GM08714 (cell line): ENCODE measurements around the gene CSKMT.
"Not testable (repeated sequence)": the region's sequence is repeated elsewhere in the genome, so short reads cannot be mapped to it uniquely, and the experiment has no call there.

ENCODE experiments used
- H3K4me3 ChIP-seq: fragments of 200-500 bp; sonication (Bioruptor generic); 2 replicates; pipeline ENCODE4 v1.5.1; 2014; ENCODE audit warnings: mild to moderate bottlenecking, low read length, inconsistent platforms
- ZNF274 ChIP-seq: IDR thresholded peaks from 2 replicates; pipeline ENCODE4 v1.6.1; 2012; ENCODE audit warnings: mild to moderate bottlenecking, low read depth, low read length

Gene CSKMT

GRCh38 chr11:62671236-62671607 lies 6.1 kb downstream of the CSKMT start:
- H3K4me3 ChIP-seq: peak overlapping the region; percentile 80
- no peak for TF ChIP-seq ZNF274

DNA sequence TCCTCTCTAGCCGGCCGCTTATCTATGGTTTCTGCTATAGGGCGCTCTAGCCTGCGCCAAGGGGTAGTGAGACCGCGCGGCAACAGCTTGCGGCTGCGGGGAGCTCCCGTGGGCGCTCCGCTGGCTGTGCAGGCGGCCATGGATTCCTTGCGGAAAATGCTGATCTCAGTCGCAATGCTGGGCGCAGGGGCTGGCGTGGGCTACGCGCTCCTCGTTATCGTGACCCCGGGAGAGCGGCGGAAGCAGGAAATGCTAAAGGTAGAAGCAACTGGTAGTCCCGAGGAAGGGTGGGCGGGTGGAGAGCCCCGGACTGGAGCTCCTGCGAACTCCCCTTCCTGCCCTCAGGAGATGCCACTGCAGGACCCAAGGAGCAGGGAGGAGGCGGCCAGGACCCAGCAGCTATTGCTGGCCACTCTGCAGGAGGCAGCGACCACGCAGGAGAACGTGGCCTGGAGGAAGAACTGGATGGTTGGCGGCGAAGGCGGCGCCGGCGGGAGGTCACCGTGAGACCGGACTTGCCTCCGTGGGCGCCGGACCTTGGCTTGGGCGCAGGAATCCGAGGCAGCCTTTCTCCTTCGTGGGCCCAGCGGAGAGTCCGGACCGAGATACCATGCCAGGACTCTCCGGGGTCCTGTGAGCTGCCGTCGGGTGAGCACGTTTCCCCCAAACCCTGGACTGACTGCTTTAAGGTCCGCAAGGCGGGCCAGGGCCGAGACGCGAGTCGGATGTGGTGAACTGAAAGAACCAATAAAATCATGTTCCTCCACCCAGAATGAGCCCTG lies 6.7 kb downstream of the CSKMT start, which contains the start of the genes LBHD1 and UQCC3:
TSS of gene LBHD1 (minus strand) at position 660 of the 782 bp plus-strand sequence. CDS start 2,236 bp downstream, outside the sequence.
TSS of gene UQCC3 (plus strand) at position 66 of the 782 bp plus-strand sequence. CDS start at position 139, 73 bp downstream.
- no peak for TF ChIP-seq ZNF274
- H3K4me3 ChIP-seq: peak within 1 kb of the TSS; percentile 80

DNA sequence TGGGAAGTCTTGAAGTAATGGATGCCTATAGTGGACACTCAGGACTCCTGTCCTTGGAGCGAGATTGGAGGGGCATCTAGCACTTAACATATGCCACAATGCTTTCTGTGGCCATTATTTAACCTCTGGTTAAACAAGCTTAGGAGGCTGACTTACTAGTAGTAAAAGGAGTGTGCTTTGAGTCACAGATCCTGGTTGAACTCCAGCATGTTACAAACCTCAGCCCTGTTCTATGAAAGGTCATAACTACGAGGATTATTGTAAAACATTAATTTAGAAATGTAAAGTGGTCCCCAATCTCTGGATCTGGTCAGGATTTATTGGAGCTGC lies 8.0 kb downstream of the CSKMT start:
- TF ChIP-seq ZNF274: no peak
- no peak overlapping the region; the same call in 1 of the 2 replicates for H3K4me3 ChIP-seq

DNA sequence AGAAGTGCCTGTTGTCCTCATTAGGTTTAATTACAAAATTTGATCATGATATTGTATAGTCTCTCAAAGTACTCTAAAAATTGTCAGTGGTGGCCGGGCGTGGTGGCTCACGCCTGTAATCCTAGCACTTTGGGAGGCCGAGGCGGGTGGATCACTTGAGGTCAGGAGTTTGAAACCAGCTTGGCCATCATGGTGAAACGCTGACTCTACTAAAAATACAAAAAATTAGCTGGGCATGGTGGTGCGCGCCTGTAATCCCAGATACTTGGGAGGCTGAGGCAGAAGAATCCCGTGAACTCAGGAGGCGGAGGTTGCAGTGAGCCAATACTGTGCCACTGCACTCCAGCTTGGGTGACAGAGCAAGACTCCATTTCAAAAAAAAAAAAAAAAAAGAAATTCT lies 10.3 kb downstream of the CSKMT start:
- H3K4me3 ChIP-seq: not testable (repeated sequence)

- no peak overlapping the region for H3K4me3 ChIP-seq
- no peak for TF ChIP-seq ZNF274
Observed at GRCh38 chr11:62676698-62677097, 11.6 kb downstream of the CSKMT start.

DNA sequence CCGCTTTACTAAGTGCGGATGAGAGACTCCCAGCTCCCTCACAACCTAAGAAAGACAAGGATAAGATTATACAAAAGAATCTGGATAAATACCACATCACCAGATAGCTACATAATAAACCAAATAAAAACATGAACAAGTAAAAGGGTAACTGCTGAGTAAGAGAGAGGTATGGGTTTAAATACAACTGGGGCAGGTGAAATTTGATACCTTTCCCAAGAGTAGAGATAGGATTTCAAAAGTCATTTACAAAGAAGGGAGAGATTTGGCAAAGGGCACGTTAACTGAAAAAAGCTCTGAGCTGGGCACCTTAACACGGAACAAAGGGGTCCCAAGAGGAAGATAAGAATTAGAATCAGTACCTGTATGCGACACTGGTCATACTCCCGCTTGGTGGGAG lies 12.0 kb downstream of the CSKMT start:
- H3K4me3 ChIP-seq: no peak overlapping the region
- no peak for TF ChIP-seq ZNF274

GRCh38 chr11:62677714-62678113 lies 12.6 kb downstream of the CSKMT start:
- TF ChIP-seq ZNF274: no peak
- H3K4me3 ChIP-seq: peak overlapping the region; percentile 91; the same call in 1 of the 2 replicates

DNA sequence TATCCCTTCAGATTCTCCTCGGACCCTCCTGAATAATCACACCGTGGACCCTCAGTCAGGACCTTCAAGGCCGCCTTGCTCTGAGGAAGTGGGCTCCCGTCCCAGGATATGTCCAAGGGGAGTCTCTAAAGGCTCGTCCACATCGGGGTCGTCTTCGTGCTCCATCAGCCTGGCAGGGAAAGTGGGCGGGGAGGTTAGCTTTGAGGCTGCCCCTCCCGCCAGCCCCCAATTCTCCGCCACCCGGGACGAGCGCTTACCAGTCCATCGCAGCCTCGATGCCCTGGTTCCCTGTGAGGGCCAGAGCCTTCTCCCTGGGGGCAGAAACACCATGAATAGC lies 13.3 kb downstream of the CSKMT start:
- peak overlapping the region; percentile 91 for H3K4me3 ChIP-seq
- no peak for TF ChIP-seq ZNF274

DNA sequence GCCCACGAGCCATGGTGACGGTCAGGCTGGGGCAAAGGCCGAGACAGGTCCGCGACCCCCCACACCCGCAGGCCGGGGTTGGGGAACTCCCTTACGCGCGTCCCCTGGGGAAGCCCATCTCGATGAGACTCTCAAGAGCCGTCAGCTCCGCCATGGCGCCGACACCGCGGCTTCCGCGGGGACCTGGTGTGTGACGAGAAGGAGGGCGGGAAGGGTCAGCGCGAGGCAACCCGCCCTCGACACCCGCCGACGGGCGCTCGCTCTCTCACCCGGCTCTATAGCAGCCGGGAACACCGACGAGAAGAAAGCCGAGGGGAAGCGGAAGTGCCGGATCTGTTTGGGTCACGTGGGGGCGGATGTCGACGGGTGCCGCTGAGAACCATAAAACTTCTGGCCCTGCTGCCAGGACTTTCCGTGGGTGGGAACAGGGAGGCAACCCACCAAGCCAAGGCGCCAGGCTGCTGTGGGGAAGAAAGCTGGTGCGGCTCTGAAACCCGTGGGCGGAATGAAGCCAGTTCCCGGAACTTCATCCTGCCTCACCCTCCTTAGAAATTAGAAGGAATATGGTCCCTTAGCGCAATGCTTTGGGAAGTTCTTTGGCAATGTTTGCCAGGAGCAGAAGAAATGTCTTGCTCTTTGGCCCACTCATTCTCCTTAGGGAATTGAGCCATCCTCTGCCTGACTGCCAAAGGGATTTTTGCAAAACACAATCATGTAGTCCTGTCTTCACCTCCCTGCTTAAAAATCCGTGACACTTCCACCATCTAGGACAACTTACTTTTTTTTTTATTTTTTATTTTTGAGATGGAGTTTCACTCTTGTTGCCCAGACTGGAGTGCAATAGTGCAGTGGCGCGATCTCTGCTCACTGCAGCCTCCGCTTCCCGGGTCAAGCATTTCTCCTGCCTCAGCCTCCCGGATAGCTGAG lies 13.9 kb downstream of the CSKMT start, which contains the start of gene UBXN1:
TSS of gene UBXN1 (minus strand) at position 304 of the 927 bp plus-strand sequence. CDS start at position 154, 150 bp downstream.
- peak within 1 kb of the TSS; percentile 91 for H3K4me3 ChIP-seq
- no peak for TF ChIP-seq ZNF274

GRCh38 chr11:62680825-62681240 lies 15.7 kb downstream of the CSKMT start:
- TF ChIP-seq ZNF274: no peak
- no peak overlapping the region for H3K4me3 ChIP-seq

- TF ChIP-seq ZNF274: no peak
Observed at GRCh38 chr11:62682518-62682917, 17.4 kb downstream of the CSKMT start.

DNA sequence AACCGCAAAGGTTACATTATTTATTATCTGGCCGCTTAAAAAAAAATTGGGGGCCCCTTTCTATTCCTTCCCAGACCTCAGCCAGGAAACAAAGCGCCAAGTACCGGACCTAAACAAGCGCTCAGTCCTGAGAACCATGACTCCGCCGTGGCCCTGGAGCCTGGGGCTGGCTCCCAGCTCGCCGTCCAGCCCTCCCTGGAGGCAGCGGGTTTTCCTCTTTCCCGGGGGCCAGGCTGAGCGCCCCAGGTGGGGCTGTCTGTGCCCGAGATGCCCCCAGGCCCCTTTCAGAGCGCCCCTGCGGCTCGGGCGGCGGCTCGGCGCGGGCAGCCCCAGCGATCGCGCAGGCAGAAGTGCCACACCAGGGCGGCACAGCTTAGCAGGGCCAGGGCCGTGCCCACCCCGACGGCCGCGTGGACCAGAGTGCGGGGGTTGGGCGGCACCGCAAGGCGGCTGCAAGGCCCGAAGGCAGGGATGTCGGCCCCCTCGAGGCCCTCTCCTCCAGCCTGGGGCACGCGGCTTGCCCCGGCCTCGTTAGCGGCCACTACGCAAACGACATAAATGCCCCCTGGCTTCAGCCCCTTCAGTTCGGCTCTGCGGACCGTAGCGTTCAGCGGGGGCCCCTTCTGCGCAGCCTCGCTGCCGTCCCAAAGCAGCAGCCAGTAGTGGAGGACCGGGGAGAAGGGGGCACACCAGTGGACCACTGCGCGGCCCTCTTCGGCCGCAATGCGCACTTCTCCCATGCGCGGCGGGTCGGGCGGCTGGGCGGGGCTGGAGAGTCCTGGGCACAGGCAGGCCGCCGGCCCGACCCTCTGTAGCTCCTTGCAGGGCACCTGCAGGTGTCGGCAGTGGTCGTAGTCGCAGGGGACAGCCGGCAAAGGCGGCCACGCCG lies 22.6 kb downstream of the CSKMT start:
- no peak for TF ChIP-seq ZNF274
- H3K4me3 ChIP-seq: no peak overlapping the region

More at GRCh38 chr11:62682518-62682917, 17.4 kb downstream of the CSKMT start:
- no peak overlapping the region for H3K4me3 ChIP-seq

GRCh38 chr11:62688491-62688890 lies 23.4 kb downstream of the CSKMT start:
- TF ChIP-seq ZNF274: no peak
- H3K4me3 ChIP-seq: no peak overlapping the region

DNA sequence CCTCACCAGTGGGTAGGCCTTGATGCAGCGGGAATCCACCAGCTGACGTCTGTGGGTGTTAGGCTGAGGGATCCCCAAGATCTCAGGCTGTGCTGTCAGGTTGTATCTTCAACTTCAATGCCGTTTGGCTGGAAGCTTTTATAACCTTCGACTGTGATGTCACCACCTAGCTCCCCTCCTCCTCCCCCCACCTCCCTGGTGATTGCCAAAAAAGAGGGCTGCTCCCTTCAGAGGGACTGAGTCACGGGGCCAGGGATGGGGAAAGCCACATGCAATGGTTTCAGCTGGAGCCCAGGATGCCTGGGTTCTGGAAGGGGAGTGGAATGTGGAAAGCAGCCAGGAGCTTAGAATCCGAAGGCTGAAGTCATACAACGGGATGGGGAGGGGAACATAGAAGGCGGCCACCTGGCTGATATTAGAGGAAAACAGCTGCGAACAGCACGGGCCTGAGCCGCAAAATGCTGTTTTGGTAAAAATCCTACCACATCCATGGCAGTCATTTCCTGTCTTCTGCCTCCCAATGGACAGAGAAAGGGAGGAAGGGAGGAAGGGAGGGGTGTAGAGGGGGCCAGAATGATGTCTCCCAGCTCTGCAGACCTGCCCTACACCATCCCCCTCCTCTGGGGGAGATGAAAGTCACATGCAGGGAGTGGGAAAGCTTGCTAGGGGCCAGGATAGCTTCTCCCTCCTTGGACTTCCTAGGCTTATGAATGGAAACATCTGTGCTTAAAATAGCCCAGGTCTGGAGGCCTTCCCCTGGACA lies 24.5 kb downstream of the CSKMT start, which contains the start of gene LRRN4CL:
TSS of gene LRRN4CL (minus strand) at position 110 of the 763 bp plus-strand sequence. CDS start 1,022 bp downstream, outside the sequence.
- TF ChIP-seq ZNF274: no peak
- no peak within 1 kb of the TSS for H3K4me3 ChIP-seq

DNA sequence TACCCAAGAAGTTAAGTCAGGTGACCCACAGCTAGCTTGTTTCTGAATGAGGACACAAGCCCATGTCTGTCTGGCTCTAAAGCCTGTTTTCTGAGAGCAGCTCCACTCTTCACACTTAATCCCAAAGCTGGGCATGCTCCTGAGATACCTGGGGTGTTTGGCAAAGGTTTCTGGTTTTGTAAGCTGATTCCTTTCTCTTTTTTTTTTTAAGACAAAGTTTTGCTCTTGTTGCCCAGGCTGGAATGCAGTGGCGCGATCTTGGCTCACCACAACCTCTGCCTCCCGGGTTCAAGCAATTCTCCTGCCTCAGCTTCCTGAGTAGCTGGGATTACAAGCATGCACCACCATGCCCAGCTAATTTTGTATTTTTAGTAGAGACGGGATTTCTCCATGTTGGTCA lies 28.5 kb downstream of the CSKMT start:
- not testable (repeated sequence) for H3K4me3 ChIP-seq
